Measurements from ENCODE around the gene F10.
A peak's percentile ranks its signal among the peaks of the same experiment; 100 is the strongest.

F10 gene

GRCh38 chr13:113176822-113177221, 54.2 kb downstream of the F10 start:
- no peak for DNase-seq

DNA sequence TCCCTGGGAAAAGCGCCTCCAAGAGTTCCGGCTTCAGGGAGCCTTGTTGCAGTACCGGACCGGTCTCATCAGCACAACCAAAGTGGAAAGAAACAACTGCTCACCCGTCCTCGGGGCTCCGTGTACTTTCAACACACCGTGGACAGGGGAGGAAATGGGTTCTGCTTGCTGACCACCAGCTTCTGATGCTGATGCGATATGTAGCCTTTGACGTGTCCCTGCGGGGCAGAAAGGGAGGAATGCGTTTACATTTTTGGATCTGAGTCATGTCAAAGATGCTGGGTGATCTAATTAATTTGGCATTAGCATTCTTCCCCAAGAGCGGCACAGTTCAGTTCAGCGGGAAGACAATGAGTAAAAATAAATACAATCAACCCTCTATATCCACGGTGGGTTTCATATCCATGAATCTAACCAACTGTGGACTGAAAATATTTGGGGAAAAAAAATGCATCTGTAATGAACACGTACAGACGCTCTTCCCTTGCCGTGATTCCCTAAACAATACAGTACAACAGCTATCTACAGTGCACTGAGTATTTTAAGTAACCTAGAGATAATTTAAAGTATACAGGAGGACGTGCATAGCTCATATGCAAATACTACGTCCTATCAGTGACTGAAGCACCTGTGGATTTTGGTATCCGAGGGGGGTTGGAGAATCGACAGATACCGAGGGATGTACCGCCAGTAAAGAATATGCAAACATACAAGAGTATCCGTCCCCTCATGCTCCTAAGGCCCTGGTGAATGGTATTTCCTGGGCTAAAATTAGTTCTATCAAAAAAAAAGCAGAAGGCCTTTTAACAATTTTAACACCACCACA, 55.7 kb downstream of the F10 start:
- DNase-seq, result no peak

DNA sequence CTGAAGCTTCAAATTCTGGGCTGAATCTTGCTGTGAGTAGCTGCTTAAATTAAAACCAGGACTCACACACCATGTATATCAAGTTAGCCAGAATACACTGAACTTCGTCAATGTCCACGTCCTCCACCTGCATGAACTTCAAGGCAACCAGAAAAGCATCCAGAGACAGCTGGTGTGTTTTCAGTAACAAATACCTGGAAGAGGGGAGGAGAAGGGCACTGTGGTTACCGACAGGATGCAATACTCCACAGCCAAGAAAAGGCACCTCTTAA, 56.2 kb downstream of the F10 start:
- no peak for DNase-seq

DNA sequence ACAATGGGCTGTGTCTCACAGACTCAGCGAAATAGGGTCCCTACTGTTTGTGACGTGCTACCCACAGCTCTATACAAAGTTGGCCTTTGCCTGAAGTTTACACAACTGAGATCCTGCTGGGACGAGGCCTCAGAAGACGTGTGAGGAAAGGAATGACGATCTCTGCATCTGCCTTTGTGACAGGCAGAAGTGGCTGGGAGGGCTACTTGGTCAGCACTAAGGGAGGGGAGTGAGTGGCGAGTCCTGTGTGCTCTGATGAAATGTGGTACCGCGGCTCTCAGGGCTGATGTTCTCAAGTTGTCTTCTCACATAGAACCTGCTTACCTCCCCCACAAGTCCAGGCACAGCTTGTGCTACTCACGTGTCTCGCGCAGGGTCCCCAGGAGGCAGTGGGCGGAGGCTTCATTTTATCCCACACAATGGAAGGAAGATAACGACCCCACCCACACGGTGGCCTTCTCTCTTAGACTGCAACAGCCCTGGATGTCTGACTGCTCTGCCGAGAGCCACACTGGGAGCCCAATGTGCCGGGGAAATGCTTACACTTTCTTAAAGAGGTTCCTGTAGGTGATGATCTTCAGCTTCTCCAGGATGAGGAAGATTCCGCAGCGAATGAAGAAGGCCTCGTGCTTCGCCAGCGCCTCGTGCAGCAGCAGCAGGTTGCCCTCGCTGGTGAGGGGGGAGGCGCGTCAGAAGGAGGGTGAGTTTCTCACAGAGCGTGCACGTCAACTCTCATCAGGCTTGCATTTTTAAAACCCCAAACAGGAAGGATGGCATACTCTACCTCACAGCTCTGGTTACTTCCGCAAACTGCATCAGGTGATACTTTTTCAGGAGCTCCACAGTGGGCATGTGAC, 57.0 kb downstream of the F10 start:
- no peak for DNase-seq

DNA sequence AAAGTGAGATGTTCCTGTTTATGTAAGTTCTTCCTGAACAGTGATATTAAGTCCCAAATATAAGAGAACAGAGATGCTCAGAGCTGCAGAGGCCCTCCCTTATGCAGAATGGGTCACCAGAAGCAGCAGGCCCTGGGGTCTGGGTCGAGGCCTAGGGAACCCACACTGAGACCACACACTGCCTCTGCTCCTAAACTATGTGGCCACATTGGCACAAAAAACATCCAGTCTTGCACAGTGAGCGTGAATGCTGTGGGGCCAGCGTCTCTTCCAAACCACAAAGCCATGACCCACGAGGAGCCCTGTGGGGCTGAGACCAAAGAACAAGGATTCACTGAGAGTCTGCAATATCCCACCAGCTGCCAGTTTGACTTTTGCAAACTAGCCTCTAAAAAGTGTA, 59.4 kb downstream of the F10 start:
- DNase-seq, result no peak

DNA sequence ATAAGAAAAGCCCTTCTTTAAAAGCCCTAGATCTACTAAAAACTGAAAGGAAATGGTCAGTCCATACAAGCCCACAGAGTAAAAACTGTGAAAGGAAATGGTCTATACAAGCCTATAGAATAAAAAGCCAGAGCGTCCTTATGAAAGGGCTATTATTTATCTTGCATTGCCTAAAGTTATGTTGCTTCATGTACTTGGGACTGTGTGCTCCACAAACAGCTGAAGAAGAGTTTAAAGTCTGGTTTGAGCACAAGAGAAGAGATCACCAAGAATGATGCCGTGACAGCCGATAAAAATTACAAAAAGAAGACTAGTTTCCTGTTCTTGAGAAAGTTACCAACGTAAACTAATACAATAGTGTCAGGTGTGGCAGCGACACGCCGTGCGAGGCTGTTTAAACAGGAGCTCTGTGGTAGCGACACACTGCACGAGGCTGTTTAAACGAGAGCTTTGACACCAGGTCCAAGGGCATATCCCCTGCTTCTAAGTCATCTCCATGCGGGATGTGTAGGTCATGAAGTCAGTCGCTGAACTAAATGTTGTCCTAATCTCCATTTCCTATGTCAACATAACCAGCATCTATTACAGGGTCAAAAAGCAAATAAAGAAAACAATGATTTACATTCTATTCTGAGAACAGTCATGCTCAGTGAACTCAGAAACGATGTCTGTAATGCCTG, 61.0 kb downstream of the F10 start:
- no peak for DNase-seq

DNA sequence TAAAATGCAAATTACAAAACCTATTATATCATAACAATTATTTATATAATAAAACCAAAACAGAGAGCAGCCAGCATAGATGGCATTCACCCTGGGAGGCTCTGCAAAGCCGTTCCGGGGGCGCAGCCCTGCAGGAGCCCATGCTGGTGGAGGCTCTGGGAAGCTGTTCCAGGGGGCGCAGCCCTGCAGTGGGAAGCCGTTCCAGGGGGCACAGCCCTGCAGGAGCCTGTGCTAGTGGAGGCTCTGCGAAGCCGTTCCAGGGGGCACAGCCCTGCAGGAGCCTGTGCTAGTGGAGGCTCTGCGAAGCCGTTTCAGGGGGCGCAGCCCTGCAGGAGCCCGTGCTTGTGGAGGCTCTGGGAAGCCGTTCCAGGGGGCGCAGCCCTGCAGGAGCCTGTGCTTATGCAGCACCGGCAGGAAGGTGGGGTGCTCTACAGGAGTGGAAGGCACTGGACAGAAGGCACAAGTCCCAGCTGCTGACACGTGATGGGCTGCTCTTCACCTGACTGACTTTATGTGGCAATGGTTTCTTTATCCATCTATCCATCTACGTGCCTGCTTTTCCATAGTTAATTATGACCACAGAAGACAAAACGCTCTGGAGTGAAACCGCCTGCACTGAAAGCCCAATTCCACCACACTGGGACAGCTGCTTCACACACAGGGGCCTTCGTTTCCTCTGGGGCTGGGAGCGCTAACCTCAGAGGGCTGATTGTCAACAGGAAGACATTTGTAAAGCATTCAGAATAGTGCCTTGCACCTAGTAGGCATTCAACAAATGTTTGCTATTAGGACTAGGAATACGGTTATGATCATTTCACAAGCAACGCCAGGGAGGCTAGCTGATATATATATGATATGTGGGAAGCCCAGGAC, 62.2 kb downstream of the F10 start:
- DNase-seq, result no peak

DNA sequence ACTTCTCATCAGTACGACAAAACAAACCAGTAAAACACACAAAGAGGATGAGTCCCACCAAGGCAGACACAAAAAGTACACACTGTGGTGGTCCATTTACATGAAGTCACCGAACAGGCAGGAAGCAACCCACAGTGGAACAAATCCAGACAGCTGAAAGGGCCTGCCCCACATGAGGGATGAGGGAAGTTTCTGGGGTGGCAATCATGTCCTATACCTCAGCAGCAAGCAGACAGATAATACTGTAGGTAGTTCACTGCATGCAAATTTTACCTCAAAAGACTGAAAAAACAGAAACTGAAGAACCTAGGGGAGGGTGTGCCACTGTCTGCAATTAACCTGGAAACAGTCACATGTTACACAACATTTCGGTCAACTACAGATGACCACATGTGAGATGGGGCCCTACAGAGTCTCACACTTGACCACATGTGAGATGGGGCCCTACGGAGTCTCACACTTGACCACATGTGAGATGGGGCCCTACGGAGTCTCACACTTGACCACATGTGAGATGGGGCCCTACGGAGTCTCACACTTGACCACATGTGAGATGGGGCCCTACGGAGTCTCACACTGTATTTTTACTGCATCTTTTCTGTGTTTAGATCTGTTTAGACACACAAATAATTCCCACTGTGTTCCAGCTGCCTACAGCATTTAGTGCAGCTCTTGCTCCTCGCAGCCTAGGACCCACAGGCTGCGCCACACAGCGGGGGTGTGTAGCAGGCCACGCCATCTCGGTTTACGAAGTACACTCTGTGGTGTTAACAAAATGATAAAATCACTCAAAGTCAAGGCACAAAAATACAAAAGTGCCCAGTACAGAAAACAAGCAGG, 63.7 kb downstream of the F10 start:
- DNase-seq, result no peak

DNA sequence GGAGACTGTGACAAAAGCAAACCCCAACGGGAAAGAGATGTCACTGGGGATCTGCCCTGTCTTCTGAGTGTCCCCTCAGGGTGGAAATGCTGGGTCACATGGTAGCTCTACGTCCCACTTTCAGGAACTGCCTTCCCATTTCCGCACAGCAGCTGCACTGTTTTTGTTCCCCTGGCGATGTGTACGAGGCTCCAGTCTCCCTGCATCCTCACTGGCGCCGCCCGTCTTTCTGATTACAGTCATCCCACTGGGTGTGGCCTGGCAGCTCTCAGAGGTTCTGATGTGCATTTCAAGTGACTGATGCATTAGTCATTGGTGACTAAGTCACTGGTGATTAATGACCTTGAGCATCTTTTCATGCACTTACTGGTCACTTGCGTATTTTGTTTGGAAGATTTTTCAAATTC, 64.7 kb downstream of the F10 start:
- DNase-seq, result peak; percentile 53 to 56

- no peak for DNase-seq
Measured at GRCh38 chr13:113187883-113188665, 65.5 kb downstream of the F10 start.

DNA sequence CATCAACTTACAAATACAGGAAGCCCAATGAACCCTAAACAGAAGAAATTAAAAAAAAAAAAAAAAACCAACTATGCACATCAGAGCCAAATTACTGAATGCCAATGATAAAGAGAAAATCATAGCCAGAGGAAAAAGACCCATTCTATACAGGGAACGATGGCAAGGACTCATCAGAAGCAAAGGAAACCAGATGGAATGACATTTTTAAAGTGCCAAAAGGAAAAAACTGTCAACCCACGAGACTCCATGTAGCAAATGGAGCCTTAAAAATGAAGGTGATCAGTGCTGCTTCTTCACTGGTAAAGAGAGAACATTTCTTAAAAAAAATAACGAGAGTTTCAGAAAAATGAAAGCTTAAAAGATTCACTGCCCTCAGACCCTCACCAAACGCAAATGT, 67.6 kb downstream of the F10 start:
- no peak for DNase-seq

DNA sequence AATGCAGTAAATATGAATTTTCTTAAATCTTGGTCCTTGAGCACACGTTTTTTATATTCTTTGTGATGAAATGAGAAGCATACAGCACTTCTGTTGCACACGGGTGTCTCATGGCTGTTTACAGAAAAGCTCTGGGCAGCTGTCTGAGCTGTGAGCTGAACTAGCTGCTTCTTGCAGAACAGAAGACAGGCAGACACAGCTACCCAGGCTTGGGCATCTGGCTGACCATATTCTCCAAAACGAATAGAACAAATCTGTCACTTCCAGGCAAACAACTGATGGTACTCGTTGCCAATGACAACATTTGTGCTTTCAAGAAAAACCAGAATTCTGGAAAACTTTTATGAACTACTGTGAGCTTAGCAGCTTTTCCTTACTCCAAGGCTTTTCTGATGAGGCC, 69.7 kb downstream of the F10 start:
- no peak for DNase-seq

GRCh38 chr13:113192902-113193301, 70.3 kb downstream of the F10 start:
- no peak for DNase-seq

- no peak for DNase-seq
Measured at GRCh38 chr13:113195360-113195759, 72.8 kb downstream of the F10 start.

DNA sequence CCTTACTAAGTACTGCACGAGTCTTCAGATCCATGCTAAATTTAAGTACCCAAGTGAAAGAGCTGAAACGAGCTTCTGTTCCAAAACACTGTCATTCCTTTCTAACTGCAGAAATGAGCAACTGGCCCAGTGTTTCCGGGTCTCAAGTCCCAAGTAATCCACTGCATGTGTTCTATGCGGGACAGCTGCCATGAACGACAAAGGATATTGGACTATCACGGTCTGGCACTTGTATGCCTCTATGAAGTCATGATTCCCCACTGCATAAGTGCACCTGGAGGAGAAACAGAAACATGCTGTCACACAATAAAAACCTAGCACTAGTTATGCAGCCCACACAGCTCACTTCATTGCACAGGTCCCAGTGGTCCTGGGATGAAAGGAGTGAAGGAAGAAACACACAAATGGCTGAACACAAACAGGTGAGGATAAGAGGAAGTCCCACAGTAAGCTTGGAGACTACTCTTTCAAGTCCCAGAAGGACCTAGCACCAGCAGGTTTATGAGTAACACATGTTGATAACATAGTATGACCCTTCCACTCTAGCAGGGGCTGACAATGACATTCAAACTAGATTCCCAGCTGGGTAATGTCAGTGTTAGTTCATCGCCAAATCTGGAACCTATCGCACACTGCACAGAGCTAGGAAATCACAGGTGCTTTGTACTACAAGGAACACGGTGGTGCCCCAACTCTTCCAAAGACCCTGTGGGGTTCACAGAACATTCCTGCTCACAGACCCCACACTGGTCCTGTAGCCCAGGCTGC, 74.6 kb downstream of the F10 start:
- no peak for DNase-seq

All from activated CD4-positive, alpha-beta T cell treated with anti-CD3 and anti-CD28 coated beads, Interleukin-2, amount 50 U/mL, for 4 hours (primary cell).